ENCODE measurements around the gene PLCD3.

- TF ChIP-seq POLR2A (IDR thresholded peaks at IDR 0.05) (no peak), CTCF (IDR thresholded peaks at IDR 0.05) (no peak)
These were observed 16.4 kb downstream of the PLCD3 start for GRCh38 chr17:45115871-45116270.
